ENCODE results near the gene SCAF11.
"Not testable (repeated sequence)": the region's sequence is repeated elsewhere in the genome, so short reads cannot be mapped to it uniquely, and the experiment has no call there.

The SCAF11 gene
- 236 to 307 (median 267) reads per million in 4 donors for total RNA-seq

DNA sequence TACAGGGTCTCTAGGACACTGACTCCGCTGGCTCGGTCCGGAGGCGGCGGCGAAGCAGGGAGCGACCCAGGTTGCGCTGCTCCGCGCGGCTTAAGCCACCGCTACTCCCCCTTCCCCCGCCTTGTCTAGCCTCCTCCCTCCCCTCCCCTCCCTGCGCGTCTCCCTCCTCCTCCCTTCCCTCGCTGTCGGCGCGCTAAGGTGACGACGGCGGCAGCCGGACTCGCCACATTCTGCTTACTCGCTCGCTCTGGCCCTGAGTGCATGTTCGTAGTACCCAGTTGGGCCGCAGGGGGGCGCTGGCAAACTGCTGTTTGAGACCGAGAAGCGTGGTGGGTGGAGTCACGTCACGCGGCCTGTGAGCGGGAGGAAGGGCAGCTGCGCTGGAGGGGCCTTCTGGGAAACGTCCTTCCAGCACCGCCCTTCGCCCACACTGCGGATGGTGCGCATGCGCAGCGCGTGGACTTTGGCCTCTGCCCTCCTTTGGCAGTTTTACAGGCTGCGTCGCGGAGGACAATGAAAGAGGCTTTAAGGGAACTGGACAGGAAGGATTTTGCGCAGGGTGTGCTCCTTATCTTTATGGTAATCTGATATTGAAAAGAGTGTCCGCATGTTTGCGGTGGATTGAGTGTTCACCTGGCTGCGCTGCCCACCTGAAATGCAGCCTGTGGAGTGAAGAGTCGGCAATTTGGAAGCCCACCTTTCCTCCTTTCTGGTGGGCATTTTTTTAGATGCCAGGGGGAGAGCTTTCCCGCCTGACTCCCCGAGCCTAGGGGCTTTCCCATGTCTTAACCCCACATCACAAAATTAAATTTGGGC, at the start of gene SCAF11:
SCAF11 (minus strand) TSS at position 107 of the 816 bp plus-strand sequence. CDS start 26,407 bp downstream, outside the sequence.
- DNase-seq = peak; percentile 100

GRCh38 chr12:46037066-46037465, 46.7 kb upstream of the SCAF11 start:
- DNase-seq = not testable (repeated sequence)

DNA sequence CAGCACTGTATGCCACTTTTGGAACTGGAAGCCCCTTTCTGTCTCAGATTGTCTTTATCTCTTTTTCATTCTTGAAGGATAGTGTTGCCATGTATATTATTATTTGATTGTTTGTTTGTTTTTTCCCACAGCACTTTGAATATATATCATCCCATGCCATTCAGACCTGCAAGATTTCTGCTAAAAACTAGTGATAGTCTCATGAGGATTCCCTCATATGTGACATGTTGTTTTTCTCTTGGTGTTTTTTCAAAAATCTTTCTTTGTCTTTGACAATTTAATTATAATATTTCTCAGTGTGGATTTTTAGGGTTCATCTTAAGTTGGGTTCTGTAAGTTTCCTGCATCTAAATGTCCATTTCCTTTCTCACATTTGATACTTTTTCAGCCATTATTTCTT, 36.8 kb upstream of the SCAF11 start:
- DNase-seq = no peak

GRCh38 chr12:46024099-46024498, 33.7 kb upstream of the SCAF11 start:
- no peak for DNase-seq

GRCh38 chr12:46020768-46021167, 30.4 kb upstream of the SCAF11 start:
- no peak for DNase-seq

- not testable (repeated sequence) for DNase-seq
Measured at GRCh38 chr12:46018712-46019111, 28.3 kb upstream of the SCAF11 start.

GRCh38 chr12:46017866-46018375, 27.5 kb upstream of the SCAF11 start:
- not testable (repeated sequence) for DNase-seq

DNA sequence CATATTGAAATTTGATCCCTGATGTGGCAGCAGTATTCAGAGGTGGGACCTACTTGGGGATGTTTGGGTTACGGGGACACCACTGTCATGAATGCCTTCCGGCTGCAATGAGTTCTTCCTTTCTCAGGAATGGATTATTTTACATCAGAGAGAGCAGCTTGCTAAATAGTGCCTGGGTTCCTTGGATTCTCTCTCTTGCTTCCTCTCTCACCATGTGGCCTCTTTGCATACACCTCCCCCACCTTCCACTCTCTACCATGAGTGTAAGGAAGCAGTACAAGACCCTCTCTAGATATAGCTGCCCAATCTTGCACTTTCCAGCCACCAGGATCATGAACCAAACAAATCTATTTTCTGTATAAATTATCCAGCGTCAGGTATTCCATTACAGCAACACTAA, 15.4 kb upstream of the SCAF11 start:
- no peak for DNase-seq

DNA sequence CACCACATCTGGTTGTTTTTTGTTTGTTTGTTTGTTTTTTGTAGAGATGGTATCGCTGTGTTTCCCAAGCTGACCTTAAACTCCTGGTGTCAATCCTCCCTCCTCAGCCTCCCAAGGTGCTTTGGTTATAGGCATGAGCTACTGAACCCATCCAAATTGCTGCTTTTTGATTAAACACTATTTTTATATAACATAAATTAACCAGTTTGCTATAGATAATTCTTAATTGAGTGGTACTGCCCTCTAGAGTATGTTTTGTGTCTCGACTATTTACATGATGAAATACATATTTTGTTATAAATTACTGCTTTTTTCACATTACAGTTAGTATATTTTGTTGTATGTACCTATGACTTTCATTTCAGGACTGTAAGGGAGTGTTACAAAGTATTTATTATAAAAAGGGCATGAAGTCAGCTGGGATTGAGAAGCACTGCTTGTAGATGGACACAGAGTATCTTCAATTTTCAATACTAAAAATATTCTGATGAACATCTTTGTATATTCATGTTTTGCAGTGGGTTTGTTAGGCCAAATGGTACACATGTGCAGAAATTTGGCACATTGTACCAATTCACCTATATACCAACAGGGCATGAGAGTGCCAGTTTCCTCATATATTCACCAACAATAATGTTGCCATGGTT, 14.9 kb upstream of the SCAF11 start:
- DNase-seq = no peak

GRCh38 chr12:46004715-46005114, 14.3 kb upstream of the SCAF11 start:
- DNase-seq = no peak

GRCh38 chr12:46000076-46000475, 9.7 kb upstream of the SCAF11 start:
- DNase-seq = not testable (repeated sequence)

DNA sequence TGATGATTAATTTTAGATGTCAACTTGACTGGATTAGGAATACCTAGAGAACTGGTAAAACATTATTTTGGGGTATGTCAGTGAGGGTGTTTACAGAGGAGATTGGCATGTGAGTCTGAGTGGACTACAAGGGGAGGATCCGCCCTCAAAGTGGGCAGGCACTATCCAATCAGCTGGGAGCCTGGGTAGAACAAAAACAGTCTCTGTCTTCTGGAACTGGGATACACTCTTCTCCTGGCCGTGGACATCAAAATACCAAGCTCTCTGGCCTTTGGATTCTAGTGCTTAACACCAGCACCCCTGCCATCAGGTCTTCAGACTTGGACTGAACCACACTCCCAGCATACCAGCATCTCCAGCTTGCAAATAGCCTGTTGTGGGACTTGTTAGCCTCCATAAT, 4.4 kb upstream of the SCAF11 start:
- no peak for DNase-seq

DNA sequence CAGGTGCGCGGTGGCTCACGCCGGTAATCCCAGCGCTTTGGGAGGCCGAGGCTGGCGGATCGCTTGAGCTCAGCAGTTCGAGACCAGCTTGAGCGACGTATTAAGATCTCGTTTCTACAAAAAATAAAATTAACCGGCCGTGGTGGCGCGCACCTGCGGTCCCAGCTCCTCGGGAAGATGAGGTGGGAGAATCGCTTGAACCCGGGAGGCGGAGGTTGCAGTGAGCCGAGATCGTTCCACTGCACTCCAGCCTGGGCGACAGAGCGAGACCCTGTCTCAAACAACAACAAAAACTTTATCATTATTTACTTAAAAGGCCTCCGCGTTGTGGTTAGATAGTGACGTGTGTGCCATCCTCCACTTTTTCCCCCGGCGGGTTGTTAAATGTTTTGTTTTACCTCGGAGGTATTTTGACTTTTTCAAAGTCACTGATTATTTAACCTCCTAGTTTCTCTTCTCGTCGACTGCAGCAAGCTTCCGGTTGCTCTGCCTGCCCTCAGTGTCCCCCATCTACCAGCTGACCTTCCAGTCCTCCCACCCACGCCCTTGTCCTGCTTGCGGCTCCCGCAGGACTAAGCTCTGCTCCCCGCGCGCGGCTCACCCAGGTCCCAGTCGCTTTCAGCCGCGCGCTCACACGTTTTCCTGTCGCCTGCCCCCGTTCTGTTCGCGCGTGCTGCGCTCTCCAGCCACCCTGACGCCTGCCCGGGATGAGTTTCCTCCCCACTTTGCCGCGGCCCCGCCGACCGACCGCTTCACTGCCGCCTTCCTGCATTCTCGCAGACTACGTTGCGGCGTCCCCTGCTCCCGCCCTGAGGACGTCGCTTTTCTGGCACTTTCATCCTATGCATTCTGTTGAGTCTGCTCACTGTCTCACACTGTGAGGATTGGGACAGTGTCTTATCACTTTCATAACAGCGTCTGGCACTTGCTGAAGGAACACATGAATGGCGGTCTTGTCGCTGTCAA, 1.2 kb upstream of the SCAF11 start:
- peak; percentile 53 to 82 (median 69) for DNase-seq

DNA sequence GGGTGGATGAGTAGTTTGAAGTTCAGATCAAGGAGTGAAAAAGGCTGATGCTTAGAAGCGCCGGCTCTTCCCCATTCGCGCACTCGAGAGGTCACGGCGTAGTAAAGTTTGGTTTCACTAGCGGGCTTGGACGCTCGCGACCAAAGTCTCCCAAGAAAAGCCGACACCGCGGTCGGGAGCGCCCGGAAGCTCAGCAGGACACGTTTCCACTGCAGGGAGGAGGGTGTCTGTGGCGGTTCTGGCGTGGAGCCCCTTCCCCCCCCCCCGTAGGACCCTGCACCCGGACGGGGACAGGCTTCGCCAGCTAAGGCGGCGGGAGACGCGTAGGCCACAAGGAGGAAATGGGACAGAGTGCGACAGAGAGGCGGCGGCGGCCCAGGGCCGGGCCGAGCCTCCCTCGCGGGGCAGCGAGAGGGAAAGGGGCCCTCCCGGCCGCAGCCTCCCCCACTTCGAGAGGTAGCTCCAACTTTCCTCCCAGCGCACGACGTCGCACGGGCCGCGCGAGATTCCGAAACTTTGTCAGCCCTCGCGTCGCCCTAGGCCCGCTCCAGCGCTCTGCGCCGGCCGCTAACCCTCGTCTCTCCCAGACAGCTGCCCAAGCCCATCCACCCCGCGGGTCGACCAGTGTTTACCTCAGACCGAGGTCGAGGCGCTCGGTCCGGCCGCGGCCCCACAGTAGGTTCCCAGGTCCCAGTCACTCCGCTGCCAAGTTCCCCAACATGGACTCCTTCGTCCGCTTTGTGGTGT, 480 bp downstream of the SCAF11 start:
- DNase-seq = peak; percentile 33 to 69 (median 45)

DNA sequence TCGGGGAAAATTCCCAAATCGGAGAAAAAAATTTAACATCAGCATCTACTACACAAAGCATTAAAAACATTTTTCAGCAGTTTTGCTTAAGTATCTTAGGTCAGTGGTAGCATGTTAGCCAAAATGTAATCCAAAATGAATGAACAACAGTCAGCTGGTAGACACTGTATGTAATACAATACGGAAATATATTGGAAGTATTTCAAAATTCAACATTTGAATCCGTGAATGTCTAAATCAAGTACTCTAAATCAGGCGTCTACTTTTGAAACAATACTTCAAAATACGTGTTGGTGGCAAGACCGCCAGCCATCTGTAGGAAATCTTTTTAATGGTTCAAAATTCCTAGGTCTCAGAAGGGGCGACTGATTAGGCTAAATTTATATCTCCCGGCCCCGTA, 1.1 kb downstream of the SCAF11 start:
- no peak for DNase-seq

DNA sequence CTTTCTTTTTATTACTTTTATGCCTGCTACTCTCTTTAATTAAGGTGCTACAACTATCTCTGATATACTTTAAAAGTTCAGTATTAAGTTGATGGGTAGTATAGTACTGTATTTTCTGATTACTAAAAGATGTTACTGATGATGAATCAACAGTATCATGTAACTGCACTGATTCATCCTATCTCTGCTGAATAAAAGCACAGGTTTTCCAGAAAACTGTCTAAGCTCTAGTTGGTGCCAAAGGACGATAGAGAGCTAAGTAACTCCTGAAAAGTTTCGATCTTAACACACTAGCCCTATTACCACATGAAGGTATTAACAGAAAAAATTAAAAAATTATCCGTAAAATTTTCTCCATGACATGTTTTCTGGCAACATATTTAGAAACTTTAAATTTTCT, 2.1 kb downstream of the SCAF11 start:
- no peak for DNase-seq

GRCh38 chr12:45987340-45987727, 3.0 kb downstream of the SCAF11 start:
- DNase-seq = no peak

GRCh38 chr12:45986641-45987339, 3.6 kb downstream of the SCAF11 start:
- DNase-seq = no peak

GRCh38 chr12:45981075-45981837, 9.1 kb downstream of the SCAF11 start:
- no peak for DNase-seq

DNA sequence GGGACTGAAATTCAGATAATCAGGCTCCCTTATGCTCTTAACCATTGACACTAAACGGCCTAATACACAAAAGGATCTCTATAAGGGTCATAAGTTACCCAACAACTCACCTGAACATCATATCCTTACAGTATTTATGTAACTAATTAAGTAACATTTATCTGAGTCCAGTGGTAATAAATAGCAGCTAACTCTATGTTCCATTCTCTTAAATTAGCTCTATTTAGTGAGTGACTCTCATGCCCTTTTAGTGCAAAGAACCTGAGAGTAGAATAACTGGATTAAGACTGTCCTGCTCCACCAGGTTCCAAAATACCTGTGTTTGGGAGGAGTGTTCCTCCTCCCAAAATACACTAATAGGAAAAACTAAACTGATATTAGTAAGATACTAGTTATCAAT, 9.8 kb downstream of the SCAF11 start:
- no peak for DNase-seq

- DNase-seq = no peak
Measured at GRCh38 chr12:45978108-45978507, 12.3 kb downstream of the SCAF11 start.
